ENCODE results near the gene FHIT. TPM values are rescaled to one million over a fixed set of nuclear protein-coding genes. Genes with fewer than 3 reads are reported as not detected.
A peak's percentile ranks its signal among the peaks of the same experiment; 100 is the strongest.

Gene FHIT
- total RNA-seq, 1 donor from 2014 or later = 5.7 TPM

DNA sequence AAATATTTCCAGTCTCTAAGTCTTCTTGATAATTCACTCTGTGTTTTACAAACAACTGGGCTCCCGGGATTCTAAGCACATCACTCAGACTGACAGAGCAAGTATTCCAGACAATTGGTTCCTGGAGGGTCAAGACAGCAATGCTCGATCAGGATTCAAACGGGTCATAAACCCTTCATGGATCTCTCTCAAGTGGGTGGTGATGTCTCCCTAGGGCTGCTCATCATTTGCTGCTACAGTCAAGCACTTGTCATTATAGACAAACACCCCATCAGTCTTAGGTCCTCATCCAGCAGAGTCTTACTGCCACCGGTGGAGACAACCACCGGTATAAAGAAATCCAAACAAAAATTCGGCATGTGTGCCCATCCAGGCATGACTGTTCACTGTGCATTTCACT is 921.1 kb downstream of the FHIT start:
- Histone ChIP-seq H3K9ac (no peak overlapping the region), H3K36me3 (no peaks in the 10 kb centered on the region), H3K27ac (no peak overlapping the region), H3K27me3 (no peaks in the 10 kb centered on the region), H3K4me3 (no peak overlapping the region), H2AFZ (replicated peaks) (no peak overlapping the region), H3K4me1 (no peaks in the 10 kb centered on the region), H3K4me2 (no peak overlapping the region), H3F3A (ENCODE audit: low read depth) (no peaks in the 10 kb centered on the region), H3K9me3 (ENCODE audit: low read depth) (no peaks in the 10 kb centered on the region), H4K20me1 (ENCODE audit: low read depth) (no peaks in the 10 kb centered on the region), H3K79me2 (ENCODE audit: low read depth) (no peaks in the 10 kb centered on the region)
- Mint-ChIP-seq H3K9me3 (no peaks in the 10 kb centered on the region), H3K27ac (no peak overlapping the region), H3K36me3 (no peaks in the 10 kb centered on the region), H3K4me3 (no peak overlapping the region), H3K27me3 (ENCODE audit: insufficient read depth, low read depth) (peaks cover 2% of the 10 kb centered on the region), H3K4me1 (no peaks in the 10 kb centered on the region)
- TF ChIP-seq, protein P1, sequence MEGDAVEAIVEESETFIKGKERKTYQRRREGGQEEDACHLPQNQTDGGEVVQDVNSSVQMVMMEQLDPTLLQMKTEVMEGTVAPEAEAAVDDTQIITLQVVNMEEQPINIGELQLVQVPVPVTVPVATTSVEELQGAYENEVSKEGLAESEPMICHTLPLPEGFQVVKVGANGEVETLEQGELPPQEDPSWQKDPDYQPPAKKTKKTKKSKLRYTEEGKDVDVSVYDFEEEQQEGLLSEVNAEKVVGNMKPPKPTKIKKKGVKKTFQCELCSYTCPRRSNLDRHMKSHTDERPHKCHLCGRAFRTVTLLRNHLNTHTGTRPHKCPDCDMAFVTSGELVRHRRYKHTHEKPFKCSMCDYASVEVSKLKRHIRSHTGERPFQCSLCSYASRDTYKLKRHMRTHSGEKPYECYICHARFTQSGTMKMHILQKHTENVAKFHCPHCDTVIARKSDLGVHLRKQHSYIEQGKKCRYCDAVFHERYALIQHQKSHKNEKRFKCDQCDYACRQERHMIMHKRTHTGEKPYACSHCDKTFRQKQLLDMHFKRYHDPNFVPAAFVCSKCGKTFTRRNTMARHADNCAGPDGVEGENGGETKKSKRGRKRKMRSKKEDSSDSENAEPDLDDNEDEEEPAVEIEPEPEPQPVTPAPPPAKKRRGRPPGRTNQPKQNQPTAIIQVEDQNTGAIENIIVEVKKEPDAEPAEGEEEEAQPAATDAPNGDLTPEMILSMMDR (IDR thresholded peaks at IDR 0.05) = no peak
- TF ChIP-seq EZH2phosphoT487 (IDR thresholded peaks at IDR 0.05) (no peak), EZH2 (IDR thresholded peaks at IDR 0.05) (no peak)
- no peak for DNase-seq (ENCODE audit: low spot score)

DNA sequence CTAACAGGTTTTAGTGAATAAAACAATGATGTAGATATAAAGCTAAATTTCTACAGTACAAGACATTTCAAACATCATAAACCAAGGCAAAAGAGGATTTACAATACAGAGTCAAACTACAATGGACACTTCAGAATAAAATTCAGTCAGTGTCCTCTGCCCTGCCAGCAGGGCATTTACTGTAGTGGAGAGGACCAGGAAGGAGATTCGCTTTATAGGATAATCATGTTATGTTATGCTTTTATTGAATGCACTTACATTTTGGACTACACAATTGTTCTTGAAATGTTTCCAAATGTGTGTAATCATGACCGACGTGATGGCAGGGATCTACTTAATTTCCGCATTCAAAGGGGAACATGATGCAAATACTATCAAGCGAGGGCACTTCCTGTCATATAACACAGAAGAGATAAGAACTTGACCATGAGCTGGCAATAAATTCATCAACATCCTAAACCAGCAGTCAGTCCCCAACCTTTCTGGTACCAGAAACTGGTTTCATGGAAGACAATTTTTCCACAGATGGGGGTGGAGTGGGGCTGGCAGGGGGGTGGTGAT is 925.6 kb downstream of the FHIT start:
- H3K27ac Mint-ChIP-seq = no peak overlapping the region
- no peaks in the 10 kb centered on the region for H3K79me2 ChIP-seq (ENCODE audit: low read depth)
- no peak for DNase-seq (ENCODE audit: low spot score)
- H3K27me3 Mint-ChIP-seq (ENCODE audit: insufficient read depth, low read depth) = peaks cover 7% of the 10 kb centered on the region
- no peak overlapping the region for H2AFZ ChIP-seq (replicated peaks)
- no peaks in the 10 kb centered on the region for H3K9me3 Mint-ChIP-seq
- no peaks in the 10 kb centered on the region for H3K36me3 Mint-ChIP-seq
- H3K27ac ChIP-seq = no peak overlapping the region
- H3K9ac ChIP-seq = no peak overlapping the region
- no peaks in the 10 kb centered on the region for H4K20me1 ChIP-seq (ENCODE audit: low read depth)
- peaks cover 4% of the 10 kb centered on the region for H3K4me1 Mint-ChIP-seq
- no peak overlapping the region for H3K4me3 ChIP-seq
- no peak overlapping the region for H3K4me2 ChIP-seq
- H3K4me3 Mint-ChIP-seq = no peak overlapping the region
- H3K27me3 ChIP-seq = no peaks in the 10 kb centered on the region
- peaks cover 11% of the 10 kb centered on the region for H3F3A ChIP-seq (ENCODE audit: low read depth)
- H3K4me1 ChIP-seq = peaks cover 16% of the 10 kb centered on the region
- H3K9me3 ChIP-seq (ENCODE audit: low read depth) = no peaks in the 10 kb centered on the region
- TF ChIP-seq EZH2phosphoT487 (IDR thresholded peaks at IDR 0.05) (no peak), EZH2 (IDR thresholded peaks at IDR 0.05) (no peak)
- TF ChIP-seq, protein P1 (IDR thresholded peaks at IDR 0.05) = no peak
- no peaks in the 10 kb centered on the region for H3K36me3 ChIP-seq

DNA sequence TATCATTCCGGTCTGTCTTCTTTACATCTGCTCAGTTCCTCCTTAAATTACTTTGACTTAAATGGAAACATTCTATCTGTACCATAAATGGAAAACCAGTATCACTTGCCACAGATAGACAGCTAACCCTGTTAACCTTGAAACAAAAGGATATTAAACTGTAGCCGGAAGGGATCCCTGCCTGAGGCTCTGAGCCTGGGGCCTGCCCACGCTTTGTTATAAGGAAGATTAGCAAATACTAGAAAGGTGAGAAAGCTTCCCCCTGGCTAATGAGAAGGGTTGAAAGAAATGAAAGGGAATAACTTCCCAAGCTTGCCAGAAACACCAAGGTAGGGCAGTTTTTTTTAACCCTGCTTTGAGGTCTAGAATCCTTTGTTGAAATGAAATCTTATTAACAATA is 927.6 kb downstream of the FHIT start:
- peak; percentile 32 for DNase-seq (ENCODE audit: low spot score)
- H3K36me3 ChIP-seq = no peaks in the 10 kb centered on the region
- no peaks in the 10 kb centered on the region for H3K79me2 ChIP-seq (ENCODE audit: low read depth)
- H3K9me3 ChIP-seq (ENCODE audit: low read depth) = no peaks in the 10 kb centered on the region
- H4K20me1 ChIP-seq (ENCODE audit: low read depth) = no peaks in the 10 kb centered on the region
- H3F3A ChIP-seq (ENCODE audit: low read depth) = peaks cover 11% of the 10 kb centered on the region
- Mint-ChIP-seq H3K27ac (no peak overlapping the region), H3K9me3 (no peaks in the 10 kb centered on the region), H3K4me3 (no peak overlapping the region), H3K27me3 (ENCODE audit: insufficient read depth, low read depth) (peaks cover 7% of the 10 kb centered on the region), H3K4me1 (peaks cover 4% of the 10 kb centered on the region), H3K36me3 (no peaks in the 10 kb centered on the region)
- no peaks in the 10 kb centered on the region for H3K27me3 ChIP-seq
- H2AFZ ChIP-seq (replicated peaks) = no peak overlapping the region
- H3K4me3 ChIP-seq = no peak overlapping the region
- H3K4me2 ChIP-seq = peak overlapping the region; percentile 14
- H3K27ac ChIP-seq = no peak overlapping the region
- peaks cover 16% of the 10 kb centered on the region for H3K4me1 ChIP-seq
- H3K9ac ChIP-seq = no peak overlapping the region
- TF ChIP-seq, protein P1 (IDR thresholded peaks at IDR 0.05) = no peak
- no peak for TF ChIP-seq EZH2phosphoT487 (IDR thresholded peaks at IDR 0.05)
- no peak for TF ChIP-seq EZH2 (IDR thresholded peaks at IDR 0.05)

All from neural progenitor cell (in vitro differentiated cells).